Suprapubic skin (tissue), 3 donors: ENCODE results near the gene SEMA3C.

Source experiments
- CTCF ChIP-seq, 2 donors: fragments of 200-600 bp in 1 of 2; fragments of 450-650 bp in 1 of 2; sonication (generic) in 1 of 2; IDR thresholded peaks; one replicate each; pipeline ENCODE4 v1.5.1; 2016 to 2019; ENCODE audit warnings: antibody characterized with exemption in 2 of 2, mild to moderate bottlenecking in 1 of 2, moderate library complexity in 1 of 2
- POLR2A ChIP-seq, 2 donors: fragments of 450-650 bp; IDR thresholded peaks; one replicate each; pipeline ENCODE4 v1.6.1; 2017; ENCODE audit warnings: antibody characterized with exemption in 2 of 2, mild to moderate bottlenecking in 2 of 2, moderate library complexity in 2 of 2

DNA sequence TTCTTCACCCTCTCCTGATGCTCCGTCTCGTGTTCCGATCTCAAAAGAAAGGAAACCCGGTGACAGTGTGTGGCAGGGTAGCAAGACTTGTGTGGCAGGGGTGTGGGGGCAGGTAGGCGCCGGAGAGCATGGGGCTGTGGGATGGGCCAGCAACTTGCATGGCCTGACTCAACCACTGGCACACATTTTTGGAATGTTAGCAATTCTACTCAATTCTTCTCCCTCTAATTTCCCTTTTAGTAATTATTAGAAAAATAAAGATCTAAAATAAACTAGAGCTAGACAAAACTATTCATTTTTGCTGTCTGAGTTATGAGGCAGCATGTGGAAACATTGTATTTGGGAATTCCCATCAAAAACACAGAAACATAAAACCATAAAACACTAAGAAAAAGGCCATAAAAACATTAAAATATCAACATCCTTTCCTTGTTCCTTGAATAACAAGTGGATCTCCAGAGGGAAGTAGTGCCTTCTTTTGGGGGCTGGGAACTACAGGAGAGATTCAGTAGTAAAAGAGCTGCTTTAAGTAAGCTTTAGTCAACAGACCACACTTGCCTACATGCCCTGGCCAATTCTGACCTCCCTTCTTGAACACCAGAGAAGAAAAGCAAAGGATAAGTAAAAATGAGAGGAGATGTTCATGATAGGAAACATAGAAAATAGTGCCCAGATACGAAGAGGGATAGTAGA lies 21.8 kb downstream of the SEMA3C start:
- TF ChIP-seq POLR2A (IDR thresholded peaks at IDR 0.05) (no peak), CTCF (IDR thresholded peaks at IDR 0.05) (no peak)
